B cell (primary cell): Measurements from ENCODE around the gene NUMB.

Source experiments
- EZH2 ChIP-seq: IDR thresholded peaks from 2 replicates; pipeline ENCODE4 v1.6.1; 2012; ENCODE audit warnings: borderline replicate concordance, low read depth, mild to moderate bottlenecking, moderate library complexity, low read length; ENCODE audit not compliant: insufficient read depth, poor library complexity, severe bottlenecking
- TF ChIP-seq, protein P1 (sequence below): fragments of 200-600 bp; IDR thresholded peaks from one replicate; pipeline ENCODE4 v1.8.0; 2022; ENCODE audit warnings: antibody characterized with exemption, mild to moderate bottlenecking

DNA sequence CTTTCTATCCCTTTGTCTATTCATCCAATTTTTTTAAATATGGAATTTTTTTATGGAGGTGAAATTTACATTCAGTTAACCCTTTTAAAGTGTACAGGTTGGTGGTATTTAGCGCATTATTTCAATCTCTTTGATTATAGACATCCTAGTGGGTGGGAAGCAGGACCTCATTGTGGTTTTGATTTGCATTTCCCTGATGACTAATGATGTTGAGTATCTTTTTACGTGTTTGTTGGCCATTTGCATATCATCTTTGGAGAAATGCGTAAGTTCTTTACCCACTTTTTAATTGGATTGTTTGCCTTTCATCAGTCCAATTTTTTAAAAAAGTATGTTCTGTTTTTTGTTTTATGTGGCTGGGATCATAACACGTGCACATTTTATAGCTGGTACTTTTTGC, 200.3 kb downstream of the NUMB start:
- TF ChIP-seq, protein P1, sequence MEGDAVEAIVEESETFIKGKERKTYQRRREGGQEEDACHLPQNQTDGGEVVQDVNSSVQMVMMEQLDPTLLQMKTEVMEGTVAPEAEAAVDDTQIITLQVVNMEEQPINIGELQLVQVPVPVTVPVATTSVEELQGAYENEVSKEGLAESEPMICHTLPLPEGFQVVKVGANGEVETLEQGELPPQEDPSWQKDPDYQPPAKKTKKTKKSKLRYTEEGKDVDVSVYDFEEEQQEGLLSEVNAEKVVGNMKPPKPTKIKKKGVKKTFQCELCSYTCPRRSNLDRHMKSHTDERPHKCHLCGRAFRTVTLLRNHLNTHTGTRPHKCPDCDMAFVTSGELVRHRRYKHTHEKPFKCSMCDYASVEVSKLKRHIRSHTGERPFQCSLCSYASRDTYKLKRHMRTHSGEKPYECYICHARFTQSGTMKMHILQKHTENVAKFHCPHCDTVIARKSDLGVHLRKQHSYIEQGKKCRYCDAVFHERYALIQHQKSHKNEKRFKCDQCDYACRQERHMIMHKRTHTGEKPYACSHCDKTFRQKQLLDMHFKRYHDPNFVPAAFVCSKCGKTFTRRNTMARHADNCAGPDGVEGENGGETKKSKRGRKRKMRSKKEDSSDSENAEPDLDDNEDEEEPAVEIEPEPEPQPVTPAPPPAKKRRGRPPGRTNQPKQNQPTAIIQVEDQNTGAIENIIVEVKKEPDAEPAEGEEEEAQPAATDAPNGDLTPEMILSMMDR: no peak
- TF ChIP-seq EZH2: no peak
